CD4-positive, CD25-positive, alpha-beta regulatory T cell (primary cell): ENCODE measurements around the gene EFHC1. TPM values are rescaled to one million over a fixed set of nuclear protein-coding genes. Genes with fewer than 3 reads are reported as not detected.
"Not testable (repeated sequence)": the region's sequence is repeated elsewhere in the genome, so short reads cannot be mapped to it uniquely, and the experiment has no call there.

Source experiments
- ATAC-seq, 2 donors: fragments of 150-1000 bp; cut with Tn5 transposase; one replicate each; pipeline ENCODE4 v1.10.0; 2021; ENCODE audit warnings: low read depth in 2 of 2, moderate number of reproducible peaks in 2 of 2, moderate library complexity in 1 of 2
- DNase-seq, 3 donors: peaks; one replicate each; pipeline versions ENCODE4 v3.0.0 to v3.0.0-alpha.2; 2012 to 2022; ENCODE audit warnings: mixed read lengths in 1 of 3
- H3K27ac ChIP-seq: one replicate; pipeline ENCODE4 v1.7.0; 2013; ENCODE audit warnings: mild to moderate bottlenecking, low read length; ENCODE audit not compliant: insufficient read depth, poor library complexity, severe bottlenecking
- H3K27me3 ChIP-seq: one replicate; pipeline ENCODE4 v1.7.0; 2013; ENCODE audit warnings: low read length; ENCODE audit not compliant: control insufficient read depth, insufficient read depth
- H3K36me3 ChIP-seq: one replicate; pipeline ENCODE4 v1.7.0; 2013; ENCODE audit warnings: mild to moderate bottlenecking, low read length, moderate library complexity; ENCODE audit not compliant: control insufficient read depth, insufficient read depth
- H3K4me1 ChIP-seq: 2 replicates; pipeline ENCODE4 v1.7.0; 2013; ENCODE audit warnings: mild to moderate bottlenecking, low read length; ENCODE audit not compliant: insufficient read depth, control insufficient read depth, poor library complexity, severe bottlenecking
- H3K4me3 ChIP-seq: one replicate; pipeline ENCODE4 v1.7.0; 2013; ENCODE audit warnings: low read depth, mild to moderate bottlenecking, low read length, moderate library complexity
- H3K9me3 ChIP-seq, 2 experiments: 1 replicate in 1 of 2; 2 replicates in 1 of 2; pipeline ENCODE4 v1.7.0; 2013; ENCODE audit warnings: low read length in 2 of 2, mild to moderate bottlenecking in 1 of 2, moderate library complexity in 1 of 2; ENCODE audit not compliant: control insufficient read depth in 2 of 2
- H3K27ac Mint-ChIP-seq, 3 donors: one replicate each; pipeline ENCODE4 v1.8.0; 2020 to 2022; ENCODE audit warnings: mild to moderate bottlenecking in 3 of 3, mixed read lengths in 3 of 3, moderate library complexity in 2 of 3
- H3K27me3 Mint-ChIP-seq: one replicate; pipeline ENCODE4 v1.8.0; 2022; ENCODE audit warnings: mild to moderate bottlenecking, mixed read lengths
- H3K36me3 Mint-ChIP-seq: one replicate; pipeline ENCODE4 v1.8.0; 2020; ENCODE audit warnings: mixed read lengths
- H3K4me1 Mint-ChIP-seq, 4 donors: one replicate each; pipeline ENCODE4 v1.8.0; 2020 to 2022; ENCODE audit warnings: mixed read lengths in 4 of 4, mild to moderate bottlenecking in 1 of 4
- H3K4me3 Mint-ChIP-seq, 4 donors: one replicate each; pipeline ENCODE4 v1.8.0; 2020 to 2022; ENCODE audit warnings: mild to moderate bottlenecking in 4 of 4, mixed read lengths in 4 of 4, moderate library complexity in 3 of 4
- H3K9me3 Mint-ChIP-seq, 7 donors: one replicate each; pipeline ENCODE4 v1.8.0; 2020 to 2022; ENCODE audit warnings: mixed read lengths in 7 of 7, mild to moderate bottlenecking in 3 of 7, moderate library complexity in 2 of 7
- polyA plus RNA-seq, 4 donors: library from polyadenylated mRNA; unstranded; fragments of 300-500 nt; fragmentation: Illumina TruSeq; gene quantifications; one replicate each; pipeline ENCODE4 v1.2.3, GENCODE V29; 2021
- total RNA-seq: library from RNA; stranded (reverse); gene quantifications from one replicate; pipeline ENCODE4 v1.2.3, GENCODE V29; 2022

The EFHC1 gene
- total and polyA plus RNA-seq, 5 donors from 2014 or later = 0.32 to 4.4 (median 2.1) TPM; not detected in 1

DNA sequence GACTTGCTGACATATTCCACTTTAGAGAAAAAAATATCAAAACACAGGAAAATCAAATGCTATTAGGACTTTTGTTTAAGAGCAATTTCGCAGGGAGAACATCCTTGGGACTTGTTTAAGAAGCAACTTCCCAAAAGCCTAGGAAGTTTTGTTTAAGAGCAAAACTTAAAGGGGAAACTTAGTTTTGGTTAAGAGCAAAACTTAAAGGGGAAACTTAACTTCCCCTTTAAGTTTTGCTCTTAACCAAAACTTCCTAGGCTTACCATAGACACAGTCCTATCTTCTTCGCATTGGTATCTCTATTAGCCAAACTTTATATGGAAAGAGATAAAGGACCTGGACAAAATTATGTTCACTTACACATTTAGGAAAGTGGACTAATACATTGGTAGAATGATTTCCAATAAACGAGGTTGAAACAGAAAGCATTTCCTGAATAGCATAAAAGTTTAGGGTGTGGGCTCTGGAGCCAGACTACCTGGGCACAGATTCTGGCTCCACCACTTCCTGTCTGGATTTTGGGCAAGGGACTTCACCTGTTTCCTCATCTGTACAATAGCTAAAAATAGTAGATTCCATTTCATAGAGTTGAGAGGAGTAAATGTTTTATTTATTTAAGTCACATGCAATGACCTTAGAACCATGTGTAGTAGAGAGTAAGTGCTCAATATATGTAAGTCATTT, 42.5 kb upstream of the EFHC1 start:
- peak overlapping the region; percentile 32 to 59 (median 44) for H3K27ac Mint-ChIP-seq
- peak in 1 of 3 donors; percentile 31 for DNase-seq
- H3K4me1 ChIP-seq = peaks cover 43% of the 10 kb centered on the region
- H3K27ac ChIP-seq = no peak overlapping the region
- peaks cover 3% of the 10 kb centered on the region for H3K36me3 ChIP-seq
- H3K9me3 ChIP-seq = no peaks in the 10 kb centered on the region
- no peaks in the 10 kb centered on the region for H3K27me3 ChIP-seq
- ATAC-seq = no peak
- H3K36me3 Mint-ChIP-seq = peaks cover 21% of the 10 kb centered on the region
- H3K27me3 Mint-ChIP-seq = no peaks in the 10 kb centered on the region
- peaks cover 0 to 12% (median 4%) of the 10 kb centered on the region in 7 donors for H3K9me3 Mint-ChIP-seq
- H3K4me3 ChIP-seq = peak overlapping the region; percentile 33
- H3K4me1 Mint-ChIP-seq = peaks cover 38 to 73% (median 60%) of the 10 kb centered on the region in 4 donors
- H3K4me3 Mint-ChIP-seq = peak overlapping the region in 2 of 4 donors; percentile 48 to 55

DNA sequence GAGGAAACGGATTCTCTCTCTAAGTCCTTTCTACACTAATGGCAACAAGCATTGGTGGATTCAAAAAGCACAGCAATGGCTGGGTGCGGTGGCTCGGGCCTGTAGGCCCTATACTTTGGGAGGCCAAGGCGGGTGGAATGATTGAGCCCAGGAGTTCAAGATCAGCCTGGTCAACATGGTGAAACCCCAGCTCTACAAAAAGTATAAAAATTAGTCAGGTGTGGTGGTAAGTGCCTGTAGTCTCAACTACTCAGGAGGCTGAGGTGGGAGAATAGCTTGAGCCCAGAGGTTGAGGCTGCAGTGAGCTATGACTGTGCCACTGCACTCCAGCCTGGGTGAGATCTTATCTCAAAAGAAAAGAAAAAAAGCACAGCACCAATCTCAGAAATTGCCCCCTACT, 38.9 kb upstream of the EFHC1 start:
- ATAC-seq (no peak), DNase-seq (no peak)
- Mint-ChIP-seq H3K27me3 (no peaks in the 10 kb centered on the region), H3K4me1 (peaks cover 57 to 74% (median 66%) of the 10 kb centered on the region in 4 donors), H3K36me3 (peaks cover 15% of the 10 kb centered on the region), H3K9me3 (peaks cover 0 to 8% (median 0%) of the 10 kb centered on the region in 7 donors), H3K4me3 (no peak overlapping the region), H3K27ac (peak overlapping the region in 2 of 3 donors; percentile 20 to 44)
- Histone ChIP-seq H3K27me3 (no peaks in the 10 kb centered on the region), H3K27ac (no peak overlapping the region), H3K36me3 (no peaks in the 10 kb centered on the region), H3K4me1 (peaks cover 36% of the 10 kb centered on the region), H3K9me3 (no peaks in the 10 kb centered on the region), H3K4me3 (no peak overlapping the region)

DNA sequence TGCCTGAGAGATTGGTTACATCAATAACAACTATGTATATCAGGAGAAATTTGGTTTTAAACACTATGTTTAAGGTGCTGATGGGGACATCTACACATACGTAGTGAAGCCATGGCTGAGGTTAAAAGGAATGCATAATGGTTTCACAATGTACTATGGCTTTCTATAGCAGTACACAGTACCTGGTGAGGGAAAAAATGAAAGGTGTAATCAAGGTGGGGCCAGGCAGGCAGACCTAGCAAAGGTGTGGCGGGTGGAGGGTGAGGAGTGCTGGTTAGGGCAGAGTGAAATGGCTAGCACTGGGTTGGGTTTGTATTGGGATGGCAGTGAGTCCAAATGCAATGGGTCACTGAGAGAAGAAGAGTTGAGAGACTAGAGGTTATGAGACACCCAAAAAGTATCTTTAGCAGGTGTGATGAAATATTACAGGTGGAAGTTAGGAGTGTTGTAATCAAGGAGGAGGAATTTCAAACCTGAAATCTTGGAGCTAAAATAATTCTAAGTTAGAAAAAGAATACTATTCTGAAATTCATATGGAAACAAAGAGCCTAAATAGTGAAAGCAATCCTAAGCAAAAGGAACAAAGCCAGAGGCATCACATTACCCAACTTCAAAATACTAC, 35.9 kb upstream of the EFHC1 start:
- H3K4me3 ChIP-seq = no peak overlapping the region
- H3K4me1 ChIP-seq = peaks cover 27% of the 10 kb centered on the region
- H3K9me3 Mint-ChIP-seq = peaks cover 0 to 8% (median 0%) of the 10 kb centered on the region in 7 donors
- no peak for DNase-seq
- no peaks in the 10 kb centered on the region for H3K36me3 ChIP-seq
- no peak for ATAC-seq
- peaks cover 12% of the 10 kb centered on the region for H3K36me3 Mint-ChIP-seq
- no peaks in the 10 kb centered on the region for H3K27me3 Mint-ChIP-seq
- peak overlapping the region in 2 of 4 donors; percentile 16 to 36 for H3K4me3 Mint-ChIP-seq
- H3K4me1 Mint-ChIP-seq = peaks cover 43 to 73% (median 61%) of the 10 kb centered on the region in 4 donors
- H3K27ac Mint-ChIP-seq = peak overlapping the region; percentile 86
- H3K27me3 ChIP-seq = no peaks in the 10 kb centered on the region
- no peak overlapping the region for H3K27ac ChIP-seq
- H3K9me3 ChIP-seq = no peaks in the 10 kb centered on the region

DNA sequence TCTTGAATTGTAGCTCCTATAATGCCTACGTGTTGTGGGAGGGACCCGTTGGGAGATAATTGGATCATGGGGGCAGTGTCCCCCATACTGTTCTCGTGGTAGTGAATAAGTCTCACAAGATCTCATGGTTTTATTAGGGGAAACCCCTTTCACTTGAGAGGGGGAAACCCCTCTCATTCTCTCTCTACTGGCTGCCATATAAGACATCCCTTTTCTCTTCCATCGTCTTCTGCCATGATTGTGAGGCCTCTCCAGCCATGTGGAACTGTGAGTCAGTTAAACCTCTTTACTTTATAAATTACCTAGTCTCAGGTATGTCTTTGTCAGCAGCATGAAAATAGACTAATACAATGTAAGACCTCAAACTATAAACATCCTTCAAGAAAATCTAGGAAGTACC, 35.1 kb upstream of the EFHC1 start:
- Mint-ChIP-seq H3K4me3 (peak overlapping the region in 2 of 4 donors; percentile 7 to 36), H3K4me1 (peaks cover 45 to 78% (median 65%) of the 10 kb centered on the region in 4 donors), H3K27ac (peak overlapping the region; percentile 37 to 86 (median 74)), H3K36me3 (peaks cover 9% of the 10 kb centered on the region), H3K9me3 (peaks cover 0 to 8% (median 0%) of the 10 kb centered on the region in 7 donors), H3K27me3 (no peaks in the 10 kb centered on the region)
- no peaks in the 10 kb centered on the region for H3K36me3 ChIP-seq
- H3K27ac ChIP-seq = no peak overlapping the region
- DNase-seq (no peak), ATAC-seq (no peak)
- H3K4me1 ChIP-seq = peaks cover 35% of the 10 kb centered on the region
- no peak overlapping the region for H3K4me3 ChIP-seq
- H3K9me3 ChIP-seq = no peaks in the 10 kb centered on the region
- no peaks in the 10 kb centered on the region for H3K27me3 ChIP-seq

GRCh38 chr6:52388119-52388518, 32.0 kb upstream of the EFHC1 start:
- not testable (repeated sequence) for H3K36me3 Mint-ChIP-seq, ATAC-seq, H3K27me3 Mint-ChIP-seq, H3K4me3 ChIP-seq, H3K4me3 Mint-ChIP-seq, H3K36me3 ChIP-seq, H3K9me3 Mint-ChIP-seq, DNase-seq, H3K27me3 ChIP-seq, H3K9me3 ChIP-seq
- H3K4me1 Mint-ChIP-seq = peaks cover 39 to 86% (median 76%) of the 10 kb centered on the region in 4 donors
- peaks cover 48% of the 10 kb centered on the region for H3K4me1 ChIP-seq
- peak overlapping the region; percentile 87 for H3K27ac ChIP-seq
- peak overlapping the region; percentile 93 to 98 (median 96) for H3K27ac Mint-ChIP-seq

DNA sequence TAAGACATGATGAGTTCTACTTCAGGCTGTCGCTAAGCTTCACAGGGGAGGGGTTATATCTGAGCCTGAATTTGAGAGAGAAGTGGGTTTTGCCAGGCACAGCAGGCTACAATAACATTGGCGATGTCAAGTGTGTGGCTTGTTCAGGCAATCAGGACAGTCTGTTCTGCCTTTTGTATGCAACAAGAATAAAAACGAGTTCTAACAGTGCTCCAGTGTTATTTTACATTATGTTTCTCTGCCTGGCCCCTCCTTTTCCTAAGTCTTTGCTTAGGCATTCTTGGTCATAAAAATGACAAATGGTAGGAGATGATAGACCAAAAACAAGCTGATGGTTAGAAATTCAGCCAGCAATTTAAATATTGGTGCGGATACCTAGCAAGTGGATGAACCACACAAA, 31.4 kb upstream of the EFHC1 start:
- peaks cover 0 to 8% (median 0%) of the 10 kb centered on the region in 7 donors for H3K9me3 Mint-ChIP-seq
- H3K4me3 ChIP-seq = peak overlapping the region; percentile 81
- DNase-seq (no peak), ATAC-seq (no peak)
- no peaks in the 10 kb centered on the region for H3K27me3 ChIP-seq
- H3K4me1 ChIP-seq = peaks cover 54% of the 10 kb centered on the region
- H3K27me3 Mint-ChIP-seq = no peaks in the 10 kb centered on the region
- no peaks in the 10 kb centered on the region for H3K9me3 ChIP-seq
- peaks cover 6% of the 10 kb centered on the region for H3K36me3 Mint-ChIP-seq
- peak overlapping the region; percentile 76 to 97 (median 84) for H3K4me3 Mint-ChIP-seq
- peak overlapping the region; percentile 87 for H3K27ac ChIP-seq
- H3K4me1 Mint-ChIP-seq = peaks cover 36 to 90% (median 79%) of the 10 kb centered on the region in 4 donors
- H3K36me3 ChIP-seq = no peaks in the 10 kb centered on the region
- H3K27ac Mint-ChIP-seq = peak overlapping the region; percentile 93 to 98 (median 96)

DNA sequence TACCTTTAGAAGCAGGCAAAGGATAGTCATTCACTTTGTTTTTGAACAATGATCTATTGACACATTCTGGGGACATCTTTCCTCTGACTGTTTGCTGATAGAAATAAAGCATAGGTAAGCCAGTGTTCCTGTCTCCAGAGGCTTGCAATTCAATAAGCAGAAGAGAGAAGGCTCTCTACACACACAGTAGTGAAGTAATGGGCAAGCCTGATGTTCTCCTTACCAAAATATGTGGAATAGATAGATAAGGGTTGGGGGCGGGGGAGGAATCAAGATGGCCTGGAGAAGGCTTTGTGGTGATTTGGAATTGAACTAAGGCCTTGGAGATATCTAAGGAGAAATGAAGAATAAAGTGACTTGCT, 30.9 kb upstream of the EFHC1 start:
- Mint-ChIP-seq H3K36me3 (peaks cover 2% of the 10 kb centered on the region), H3K4me3 (peak overlapping the region; percentile 76 to 97 (median 84)), H3K4me1 (peaks cover 34 to 90% (median 78%) of the 10 kb centered on the region in 4 donors), H3K27ac (peak overlapping the region; percentile 93 to 98 (median 96)), H3K27me3 (no peaks in the 10 kb centered on the region), H3K9me3 (peaks cover 0 to 6% (median 0%) of the 10 kb centered on the region in 7 donors)
- peak overlapping the region; percentile 87 for H3K27ac ChIP-seq
- no peaks in the 10 kb centered on the region for H3K9me3 ChIP-seq
- peak overlapping the region; percentile 81 for H3K4me3 ChIP-seq
- no peaks in the 10 kb centered on the region for H3K36me3 ChIP-seq
- peaks cover 59% of the 10 kb centered on the region for H3K4me1 ChIP-seq
- no peaks in the 10 kb centered on the region for H3K27me3 ChIP-seq
- ATAC-seq (no peak), DNase-seq (no peak)
